Measurements from ENCODE around the gene FAM13C.

FAM13C gene

GRCh38 chr10:59376846-59377245 is 14.5 kb upstream of the FAM13C start:
- Histone ChIP-seq H3K9me3 (ENCODE audit: control insufficient read depth, low read length) (no peaks in the 10 kb centered on the region), H3K9ac (no peak overlapping the region), H3K27ac (no peak overlapping the region), H2AFZ (no peak overlapping the region), H3K4me1 (no peaks in the 10 kb centered on the region), H3K27me3 (ENCODE audit: control insufficient read depth, insufficient read depth, low read length) (no peaks in the 10 kb centered on the region), H3K4me3 (ENCODE audit: low read depth, low read length) (no peak overlapping the region), H3K36me3 (ENCODE audit: control insufficient read depth, insufficient read depth, low read length) (no peaks in the 10 kb centered on the region), H3K4me2 (ENCODE audit: low read length) (no peak overlapping the region), H3K79me2 (no peaks in the 10 kb centered on the region)
- no peak for TF ChIP-seq CTCF (IDR thresholded peaks at IDR 0.05)

GRCh38 chr10:59375990-59376389 is 13.6 kb upstream of the FAM13C start:
- Histone ChIP-seq H2AFZ (no peak overlapping the region), H3K36me3 (ENCODE audit: control insufficient read depth, insufficient read depth, low read length) (no peaks in the 10 kb centered on the region), H3K79me2 (no peaks in the 10 kb centered on the region), H3K4me3 (ENCODE audit: low read depth, low read length) (no peak overlapping the region), H3K4me2 (ENCODE audit: low read length) (no peak overlapping the region), H3K9ac (no peak overlapping the region), H3K4me1 (no peaks in the 10 kb centered on the region), H3K27ac (no peak overlapping the region), H3K9me3 (ENCODE audit: control insufficient read depth, low read length) (no peaks in the 10 kb centered on the region), H3K27me3 (ENCODE audit: control insufficient read depth, insufficient read depth, low read length) (no peaks in the 10 kb centered on the region)
- no peak for TF ChIP-seq CTCF (IDR thresholded peaks at IDR 0.05)

GRCh38 chr10:59374916-59375315 is 12.6 kb upstream of the FAM13C start:
- Histone ChIP-seq H3K4me3 (ENCODE audit: low read depth, low read length) (no peak overlapping the region), H3K4me1 (no peaks in the 10 kb centered on the region), H3K4me2 (ENCODE audit: low read length) (no peak overlapping the region), H3K9me3 (ENCODE audit: control insufficient read depth, low read length) (no peaks in the 10 kb centered on the region), H2AFZ (no peak overlapping the region), H3K79me2 (no peaks in the 10 kb centered on the region), H3K27me3 (ENCODE audit: control insufficient read depth, insufficient read depth, low read length) (no peaks in the 10 kb centered on the region), H3K27ac (no peak overlapping the region), H3K9ac (no peak overlapping the region), H3K36me3 (ENCODE audit: control insufficient read depth, insufficient read depth, low read length) (no peaks in the 10 kb centered on the region)
- no peak for TF ChIP-seq CTCF (IDR thresholded peaks at IDR 0.05)

GRCh38 chr10:59373071-59373470 is 10.7 kb upstream of the FAM13C start:
- no peak overlapping the region for H3K27ac ChIP-seq
- H3K79me2 ChIP-seq = no peaks in the 10 kb centered on the region
- TF ChIP-seq CTCF (IDR thresholded peaks at IDR 0.05) = no peak
- H3K9ac ChIP-seq = no peak overlapping the region
- H3K27me3 ChIP-seq (ENCODE audit: control insufficient read depth, insufficient read depth, low read length) = no peaks in the 10 kb centered on the region
- no peak overlapping the region for H2AFZ ChIP-seq
- H3K4me3 ChIP-seq (ENCODE audit: low read depth, low read length) = no peak overlapping the region
- no peak overlapping the region for H3K4me2 ChIP-seq (ENCODE audit: low read length)
- no peaks in the 10 kb centered on the region for H3K9me3 ChIP-seq (ENCODE audit: control insufficient read depth, low read length)
- no peaks in the 10 kb centered on the region for H3K36me3 ChIP-seq (ENCODE audit: control insufficient read depth, insufficient read depth, low read length)
- H3K4me1 ChIP-seq = no peaks in the 10 kb centered on the region

GRCh38 chr10:59372543-59372942 is 10.2 kb upstream of the FAM13C start:
- TF ChIP-seq CTCF (IDR thresholded peaks at IDR 0.05) = no peak
- H3K9ac ChIP-seq = no peak overlapping the region
- no peak overlapping the region for H3K4me2 ChIP-seq (ENCODE audit: low read length)
- no peaks in the 10 kb centered on the region for H3K36me3 ChIP-seq (ENCODE audit: control insufficient read depth, insufficient read depth, low read length)
- no peaks in the 10 kb centered on the region for H3K79me2 ChIP-seq
- no peak overlapping the region for H2AFZ ChIP-seq
- H3K4me1 ChIP-seq = no peaks in the 10 kb centered on the region
- H3K9me3 ChIP-seq (ENCODE audit: control insufficient read depth, low read length) = no peaks in the 10 kb centered on the region
- no peak overlapping the region for H3K4me3 ChIP-seq (ENCODE audit: low read depth, low read length)
- H3K27ac ChIP-seq = no peak overlapping the region
- H3K27me3 ChIP-seq (ENCODE audit: control insufficient read depth, insufficient read depth, low read length) = no peaks in the 10 kb centered on the region

Data from parathyroid adenoma (tissue), 2 donors.